Lower lobe of right lung (tissue), 2 donors: ENCODE data around the gene TMEM147. TPM values are rescaled to one million over a fixed set of nuclear protein-coding genes. Genes with fewer than 3 reads are reported as not detected.

ENCODE experiments used
- ATAC-seq, 2 donors: fragments of 200-7000 bp; cut with Tn5 transposase; one replicate each; pipeline ENCODE4 v1.9.1; 2020 to 2022; ENCODE audit warnings: mild to moderate bottlenecking in 2 of 2, moderate library complexity in 2 of 2
- DNase-seq: peaks from one replicate; pipeline ENCODE4 v3.0.0-alpha.2; 2020
- H3K27ac ChIP-seq: fragments of 200-600 bp; one replicate; pipeline ENCODE4 v1.8.0; 2022
- H3K27me3 ChIP-seq: fragments of 200-600 bp; one replicate; pipeline ENCODE4 v1.8.0; 2022; ENCODE audit warnings: low read depth
- H3K36me3 ChIP-seq: fragments of 200-600 bp; one replicate; pipeline ENCODE4 v1.8.0; 2022; ENCODE audit warnings: mild to moderate bottlenecking
- H3K4me1 ChIP-seq: fragments of 200-600 bp; one replicate; pipeline ENCODE4 v1.8.0; 2022
- H3K4me3 ChIP-seq: fragments of 200-600 bp; one replicate; pipeline ENCODE4 v1.8.0; 2022; ENCODE audit warnings: mild to moderate bottlenecking
- H3K9me3 ChIP-seq: fragments of 200-600 bp; one replicate; pipeline ENCODE4 v1.8.0; 2022
- intact Hi-C: fragments of 100-400 bp; cut with DNase I; formaldehyde crosslinking; loops from one replicate; pipeline ENCODE4 v1.11.0; 2022
- total RNA-seq: library from RNA; stranded (reverse); fragmentation: NEBNext Ultra II Directional; extraction: Animal tissue kit (Norgen Biotek cat#: 25700); gene quantifications from one replicate; pipeline ENCODE4 v1.2.1, GENCODE V29; 2021
- TF ChIP-seq, protein P1 (sequence below): fragments of 200-600 bp; IDR thresholded peaks from one replicate; pipeline ENCODE4 v1.8.0; 2022; ENCODE audit warnings: antibody characterized with exemption, mild to moderate bottlenecking
- donor health status: DM: no; HTN: yes; CAD: no; lungs with severe emphysema.

Gene TMEM147
- total RNA-seq, 1 donor from 2014 or later, result 81.6 TPM

DNA sequence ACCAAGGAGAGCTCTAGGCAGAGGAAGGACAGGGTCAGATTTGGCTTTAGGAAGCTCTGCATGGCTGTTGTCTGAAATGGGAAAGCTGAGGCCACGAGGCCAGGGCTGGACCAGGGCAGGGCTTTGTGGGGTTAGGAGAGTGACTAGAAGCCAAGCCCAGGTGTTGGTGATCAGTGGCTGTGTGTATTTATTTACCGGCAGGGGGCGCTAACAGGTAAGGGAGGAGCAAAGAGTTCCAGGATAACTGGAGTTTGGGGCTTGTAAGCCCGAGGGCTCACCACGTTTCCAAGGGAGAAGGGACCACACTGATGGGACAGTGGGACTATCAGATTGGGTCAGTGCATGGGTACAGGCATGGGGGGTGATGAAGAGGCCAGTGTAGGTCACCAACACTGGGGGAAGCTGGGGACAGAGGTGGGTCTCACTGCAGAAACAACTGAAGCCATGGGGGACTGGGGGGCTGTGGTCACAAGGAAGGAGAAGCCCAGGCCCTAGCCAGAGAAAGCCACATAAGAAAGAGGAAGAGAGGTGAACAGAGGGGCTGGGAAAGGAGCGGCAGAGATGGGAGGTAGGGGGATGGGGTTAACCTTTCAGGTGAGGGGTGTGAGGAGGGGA is 3.9 kb downstream of the TMEM147 start:
- intact Hi-C loops, result no loop called here
- ATAC-seq (no peak), DNase-seq (no peak)
- peaks cover 6% of the 10 kb centered on the region for H3K36me3 ChIP-seq
- H3K9me3 ChIP-seq, result no peaks in the 10 kb centered on the region
- TF ChIP-seq, protein P1, sequence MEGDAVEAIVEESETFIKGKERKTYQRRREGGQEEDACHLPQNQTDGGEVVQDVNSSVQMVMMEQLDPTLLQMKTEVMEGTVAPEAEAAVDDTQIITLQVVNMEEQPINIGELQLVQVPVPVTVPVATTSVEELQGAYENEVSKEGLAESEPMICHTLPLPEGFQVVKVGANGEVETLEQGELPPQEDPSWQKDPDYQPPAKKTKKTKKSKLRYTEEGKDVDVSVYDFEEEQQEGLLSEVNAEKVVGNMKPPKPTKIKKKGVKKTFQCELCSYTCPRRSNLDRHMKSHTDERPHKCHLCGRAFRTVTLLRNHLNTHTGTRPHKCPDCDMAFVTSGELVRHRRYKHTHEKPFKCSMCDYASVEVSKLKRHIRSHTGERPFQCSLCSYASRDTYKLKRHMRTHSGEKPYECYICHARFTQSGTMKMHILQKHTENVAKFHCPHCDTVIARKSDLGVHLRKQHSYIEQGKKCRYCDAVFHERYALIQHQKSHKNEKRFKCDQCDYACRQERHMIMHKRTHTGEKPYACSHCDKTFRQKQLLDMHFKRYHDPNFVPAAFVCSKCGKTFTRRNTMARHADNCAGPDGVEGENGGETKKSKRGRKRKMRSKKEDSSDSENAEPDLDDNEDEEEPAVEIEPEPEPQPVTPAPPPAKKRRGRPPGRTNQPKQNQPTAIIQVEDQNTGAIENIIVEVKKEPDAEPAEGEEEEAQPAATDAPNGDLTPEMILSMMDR, result peak; percentile 75
- no peak overlapping the region for H3K27ac ChIP-seq
- no peaks in the 10 kb centered on the region for H3K27me3 ChIP-seq
- peaks cover 24% of the 10 kb centered on the region for H3K4me1 ChIP-seq
- no peak overlapping the region for H3K4me3 ChIP-seq

DNA sequence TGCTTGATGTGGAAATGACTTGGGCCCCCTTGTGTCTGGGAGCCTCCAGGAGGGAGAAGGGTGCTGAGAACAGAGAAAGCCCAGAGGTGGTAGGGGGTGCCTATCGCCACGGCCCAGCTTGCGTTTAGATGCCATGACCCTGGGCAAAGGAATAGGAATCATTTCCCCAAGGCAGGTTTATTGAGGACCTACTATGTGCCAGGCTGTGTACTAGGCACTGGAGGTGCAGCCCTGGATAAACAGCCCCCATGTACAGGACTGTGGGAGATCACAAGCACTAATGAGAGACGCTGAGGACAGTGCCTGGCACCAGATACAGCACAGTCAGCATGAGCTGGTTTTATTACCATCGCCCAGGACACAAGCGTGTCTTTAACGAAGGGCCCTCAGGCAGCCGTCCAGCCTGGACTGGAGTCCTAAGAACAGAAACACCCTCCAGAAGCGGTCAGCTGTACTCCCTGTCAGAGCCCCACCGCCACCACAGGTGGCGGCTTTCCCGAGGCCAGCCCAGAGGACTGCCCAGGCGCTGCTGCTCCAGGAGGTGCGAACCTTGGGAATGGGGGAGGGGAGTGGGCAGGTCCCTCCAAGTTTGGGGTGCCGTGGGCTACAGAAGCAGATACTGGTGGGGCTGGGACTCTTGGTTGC is 4.6 kb downstream of the TMEM147 start:
- TF ChIP-seq, protein P1, result no peak
- intact Hi-C loops, result no loop called here
- H3K9me3 ChIP-seq, result no peaks in the 10 kb centered on the region
- H3K36me3 ChIP-seq, result peaks cover 6% of the 10 kb centered on the region
- ATAC-seq, result no peak
- H3K27me3 ChIP-seq, result no peaks in the 10 kb centered on the region
- H3K27ac ChIP-seq, result no peak overlapping the region
- no peak for DNase-seq
- peaks cover 17% of the 10 kb centered on the region for H3K4me1 ChIP-seq
- no peak overlapping the region for H3K4me3 ChIP-seq

DNA sequence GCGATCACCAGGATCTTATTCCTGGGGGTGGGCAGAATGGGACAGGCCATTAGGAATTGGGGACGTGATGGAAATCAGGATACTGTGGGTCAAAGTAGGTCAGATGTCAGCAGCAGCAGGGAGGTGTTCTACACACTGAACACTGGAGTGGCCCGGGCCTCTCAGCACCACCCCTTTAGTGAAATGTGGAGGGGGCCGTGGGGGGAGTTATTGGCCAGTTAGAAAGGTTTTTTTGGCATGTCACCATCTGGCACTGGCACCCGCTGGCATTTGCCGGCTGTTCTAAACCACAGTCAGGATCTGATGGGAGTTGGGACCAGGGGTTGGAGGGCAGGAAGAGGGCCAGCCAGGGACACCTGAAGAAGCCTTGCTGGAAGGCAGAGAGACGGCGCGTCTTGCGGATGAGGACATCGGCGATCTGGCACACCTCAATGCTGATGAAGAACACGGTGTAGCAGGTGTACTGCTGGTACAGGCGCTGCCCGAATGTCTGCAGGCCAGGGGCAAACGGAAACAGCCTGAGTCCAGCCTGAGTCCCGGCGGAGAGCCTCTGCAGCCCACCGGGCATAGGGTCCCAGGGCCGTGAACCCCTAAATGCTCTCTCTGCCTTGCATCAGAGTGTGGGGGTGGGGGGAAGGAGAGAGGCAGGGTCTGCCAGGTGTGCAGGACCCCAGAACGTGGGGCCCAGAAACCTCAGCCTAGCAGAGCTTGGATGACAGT is 5.8 kb downstream of the TMEM147 start:
- H3K4me3 ChIP-seq, result no peak overlapping the region
- intact Hi-C loops, result no loop called here
- H3K27me3 ChIP-seq, result no peaks in the 10 kb centered on the region
- H3K9me3 ChIP-seq, result no peaks in the 10 kb centered on the region
- TF ChIP-seq, protein P1, result no peak
- no peak overlapping the region for H3K27ac ChIP-seq
- DNase-seq, result no peak
- peaks cover 6% of the 10 kb centered on the region for H3K36me3 ChIP-seq
- ATAC-seq, result no peak
- peaks cover 12% of the 10 kb centered on the region for H3K4me1 ChIP-seq

DNA sequence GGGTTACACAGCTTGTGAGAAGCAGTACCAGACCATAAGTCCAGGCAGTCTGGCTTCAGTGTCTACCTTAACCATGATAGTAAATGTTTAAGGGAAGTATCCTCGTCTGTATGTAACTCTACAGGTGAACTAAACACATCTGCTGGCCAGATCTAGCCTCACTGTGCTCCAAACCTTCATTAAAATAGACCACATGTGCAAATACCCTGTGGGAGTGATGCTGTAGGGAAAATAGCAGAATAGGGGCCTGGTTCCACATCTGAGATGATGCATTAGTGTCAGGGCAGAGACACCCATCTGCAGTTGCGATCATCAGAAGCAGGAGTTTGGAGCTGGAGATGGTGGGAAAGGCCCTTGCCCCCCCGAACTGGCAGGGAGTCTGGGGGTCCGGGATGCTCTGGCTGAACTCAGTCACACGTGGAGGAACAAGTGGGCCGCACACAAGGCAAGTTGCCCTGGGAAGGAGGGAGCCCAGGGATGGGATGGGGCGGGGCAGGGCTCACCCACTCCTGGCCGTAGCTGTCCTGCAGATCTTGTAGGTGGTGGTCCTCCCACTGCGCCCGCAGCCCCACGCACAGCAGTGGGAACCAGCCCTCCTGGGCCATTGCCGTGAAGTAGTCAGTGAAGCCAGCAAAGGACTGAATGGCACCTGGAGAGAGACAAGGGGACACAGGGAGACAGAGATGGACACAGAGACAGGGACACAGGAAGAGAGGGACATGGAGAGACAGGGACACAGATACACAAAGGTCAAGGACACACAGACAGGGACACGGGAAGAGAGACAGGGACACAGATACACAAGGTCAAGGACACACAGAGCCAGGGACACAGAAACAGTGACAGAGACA is 7.3 kb downstream of the TMEM147 start:
- no peak for DNase-seq
- Histone ChIP-seq H3K27me3 (peaks cover 6% of the 10 kb centered on the region), H3K4me3 (no peak overlapping the region), H3K4me1 (no peaks in the 10 kb centered on the region), H3K36me3 (no peaks in the 10 kb centered on the region), H3K9me3 (no peaks in the 10 kb centered on the region), H3K27ac (no peak overlapping the region)
- intact Hi-C loops, result no loop called here
- ATAC-seq, result no peak
- TF ChIP-seq, protein P1, result no peak

DNA sequence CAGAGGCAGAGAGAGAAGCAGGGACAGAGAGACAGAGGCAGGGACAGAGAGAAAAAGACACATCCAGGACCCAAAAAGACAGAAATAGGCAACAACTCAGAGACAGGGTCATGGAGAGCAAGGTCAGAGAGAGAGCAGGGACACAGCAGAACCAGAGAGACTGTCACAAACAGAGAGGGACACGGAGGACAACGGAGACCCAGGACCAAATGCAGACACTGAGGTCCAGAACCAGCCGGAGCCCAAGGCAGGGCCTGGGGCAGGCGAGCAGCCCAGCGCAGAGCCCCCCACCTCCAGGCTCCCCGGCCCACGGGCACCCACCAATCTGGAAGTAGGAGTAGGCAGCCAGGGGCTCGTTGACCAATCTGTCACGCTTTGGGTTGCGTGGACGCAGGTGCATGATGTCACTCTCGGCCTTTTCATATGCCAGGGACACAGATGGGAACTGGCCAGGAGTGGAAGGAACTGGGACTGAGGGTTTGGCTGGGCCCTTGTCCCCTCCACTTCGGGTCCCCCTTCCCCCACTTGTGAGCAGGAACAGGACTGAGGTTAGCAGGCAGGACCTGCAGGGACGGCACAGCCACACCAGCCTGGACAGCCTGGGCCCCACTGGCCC is 8.1 kb downstream of the TMEM147 start:
- TF ChIP-seq, protein P1, result no peak
- Histone ChIP-seq H3K36me3 (no peaks in the 10 kb centered on the region), H3K27ac (no peak overlapping the region), H3K27me3 (peaks cover 13% of the 10 kb centered on the region), H3K9me3 (no peaks in the 10 kb centered on the region), H3K4me1 (peaks cover 7% of the 10 kb centered on the region), H3K4me3 (no peak overlapping the region)
- intact Hi-C loops, result no loop called here
- no peak for ATAC-seq
- DNase-seq, result no peak
